Measurements from ENCODE around the gene LZIC.
A peak's percentile ranks its signal among the peaks of the same experiment; 100 is the strongest.
"Not testable (repeated sequence)": the region's sequence is repeated elsewhere in the genome, so short reads cannot be mapped to it uniquely, and the experiment has no call there.

LZIC gene

GRCh38 chr1:9942939-9943788 lies at the start of gene LZIC, which contains the start of gene NMNAT1:
LZIC (minus strand) TSS chr1:9943391; CDS start chr1:9936619, 6,772 bp downstream.
NMNAT1 (plus strand) TSS chr1:9943475; CDS start chr1:9972074, 28,599 bp downstream.
- DNase-seq: peak; percentile 93
- in situ Hi-C loops (cut with HindIII; ENCODE audit: low pct_ligation_motif_present, low pct_unique_long_range_greater_than_20kb, low sequenced_read_pairs): no loop called here

- DNase-seq: no peak
- in situ Hi-C loops (cut with HindIII; ENCODE audit: low pct_ligation_motif_present, low pct_unique_long_range_greater_than_20kb, low sequenced_read_pairs): no loop called here
Observed at GRCh38 chr1:9992910-9993309, 49.7 kb upstream of the LZIC start.

GRCh38 chr1:9990944-9991343 lies 47.8 kb upstream of the LZIC start:
- no peak for DNase-seq
- in situ Hi-C loops (cut with HindIII; ENCODE audit: low pct_ligation_motif_present, low pct_unique_long_range_greater_than_20kb, low sequenced_read_pairs): no loop called here

GRCh38 chr1:9989773-9990172 lies 46.6 kb upstream of the LZIC start:
- in situ Hi-C loops (cut with HindIII; ENCODE audit: low pct_ligation_motif_present, low pct_unique_long_range_greater_than_20kb, low sequenced_read_pairs): no loop called here

GRCh38 chr1:9985001-9985400 lies 41.8 kb upstream of the LZIC start:
- in situ Hi-C loops (cut with HindIII; ENCODE audit: low pct_ligation_motif_present, low pct_unique_long_range_greater_than_20kb, low sequenced_read_pairs): no loop called here
- DNase-seq: no peak

More at GRCh38 chr1:9989773-9990172, 46.6 kb upstream of the LZIC start:
- no peak for DNase-seq

- in situ Hi-C loops (cut with HindIII; ENCODE audit: low pct_ligation_motif_present, low pct_unique_long_range_greater_than_20kb, low sequenced_read_pairs): no loop called here
Observed at GRCh38 chr1:9984253-9984652, 41.1 kb upstream of the LZIC start.

GRCh38 chr1:9960706-9961562 lies 17.7 kb upstream of the LZIC start:
- in situ Hi-C loops (cut with HindIII; ENCODE audit: low pct_ligation_motif_present, low pct_unique_long_range_greater_than_20kb, low sequenced_read_pairs): no loop called here
- no peak for DNase-seq

More at GRCh38 chr1:9984253-9984652, 41.1 kb upstream of the LZIC start:
- no peak for DNase-seq

GRCh38 chr1:9960011-9960410 lies 16.8 kb upstream of the LZIC start:
- no peak for DNase-seq
- in situ Hi-C loops (cut with HindIII; ENCODE audit: low pct_ligation_motif_present, low pct_unique_long_range_greater_than_20kb, low sequenced_read_pairs): no loop called here

- in situ Hi-C loops (cut with HindIII; ENCODE audit: low pct_ligation_motif_present, low pct_unique_long_range_greater_than_20kb, low sequenced_read_pairs): no loop called here
- no peak for DNase-seq
Observed at GRCh38 chr1:9957726-9958125, 14.5 kb upstream of the LZIC start.

GRCh38 chr1:9946315-9946714 lies 3.1 kb upstream of the LZIC start:
- no peak for DNase-seq
- in situ Hi-C loops (cut with HindIII; ENCODE audit: low pct_ligation_motif_present, low pct_unique_long_range_greater_than_20kb, low sequenced_read_pairs): no loop called here

GRCh38 chr1:9942399-9942938 lies 722 bp downstream of the LZIC start:
- in situ Hi-C loops (cut with HindIII; ENCODE audit: low pct_ligation_motif_present, low pct_unique_long_range_greater_than_20kb, low sequenced_read_pairs): no loop called here
- DNase-seq: peak; percentile 66

- DNase-seq: no peak
- in situ Hi-C loops (cut with HindIII; ENCODE audit: low pct_ligation_motif_present, low pct_unique_long_range_greater_than_20kb, low sequenced_read_pairs): no loop called here
Observed at GRCh38 chr1:9929431-9930385, 13.5 kb downstream of the LZIC start.

- in situ Hi-C loops (cut with HindIII; ENCODE audit: low pct_ligation_motif_present, low pct_unique_long_range_greater_than_20kb, low sequenced_read_pairs): no loop called here
Observed at GRCh38 chr1:9927259-9927658, 15.9 kb downstream of the LZIC start.

GRCh38 chr1:9922342-9922741 lies 20.8 kb downstream of the LZIC start:
- in situ Hi-C loops (cut with HindIII; ENCODE audit: low pct_ligation_motif_present, low pct_unique_long_range_greater_than_20kb, low sequenced_read_pairs): no loop called here
- DNase-seq: no peak

More at GRCh38 chr1:9927259-9927658, 15.9 kb downstream of the LZIC start:
- DNase-seq: no peak

GRCh38 chr1:9920606-9921005 lies 22.6 kb downstream of the LZIC start:
- DNase-seq: no peak
- in situ Hi-C loops (cut with HindIII; ENCODE audit: low pct_ligation_motif_present, low pct_unique_long_range_greater_than_20kb, low sequenced_read_pairs): no loop called here

- in situ Hi-C loops (cut with HindIII; ENCODE audit: low pct_ligation_motif_present, low pct_unique_long_range_greater_than_20kb, low sequenced_read_pairs): no loop called here
- no peak for DNase-seq
Observed at GRCh38 chr1:9917901-9918300, 25.3 kb downstream of the LZIC start.

GRCh38 chr1:9917495-9917894 lies 25.7 kb downstream of the LZIC start:
- in situ Hi-C loops (cut with HindIII; ENCODE audit: low pct_ligation_motif_present, low pct_unique_long_range_greater_than_20kb, low sequenced_read_pairs); DNase-seq: not testable (repeated sequence)

GRCh38 chr1:9916452-9916851 lies 26.7 kb downstream of the LZIC start:
- in situ Hi-C loops (cut with HindIII; ENCODE audit: low pct_ligation_motif_present, low pct_unique_long_range_greater_than_20kb, low sequenced_read_pairs): no loop called here
- DNase-seq: no peak

Data from ACHN (cell line).